Measurements from ENCODE around the gene RHEB.

Gene RHEB

GRCh38 chr7:151503902-151504714 is 15.6 kb downstream of the RHEB start:
- Histone ChIP-seq H3K4me3 (ENCODE audit: low read depth in 1 of 2, low read length in 2 of 2) (no peak overlapping the region), H3K27me3 (ENCODE audit: insufficient read depth, low read length, poor library complexity) (no peaks in the 10 kb centered on the region), H3K36me3 (ENCODE audit: insufficient read depth, low read length) (peaks cover 7% of the 10 kb centered on the region; the same call in 1 of the 2 replicates), H3K9ac (ENCODE audit: low read depth, low read length) (no peak overlapping the region), H3K79me2 (ENCODE audit: insufficient read depth, low read length) (peaks cover 100% of the 10 kb centered on the region), H3K9me3 (ENCODE audit: insufficient read depth, low read length, severe bottlenecking) (no peaks in the 10 kb centered on the region), H3K4me1 (ENCODE audit: insufficient read depth, low read length) (no peaks in the 10 kb centered on the region), H3K27ac (ENCODE audit: low read length) (no peak overlapping the region), H4K20me1 (ENCODE audit: insufficient read depth, low read length) (peaks cover 97% of the 10 kb centered on the region), H3K4me2 (ENCODE audit: insufficient read depth, low read length) (no peak overlapping the region), H2AFZ (ENCODE audit: low read depth, low read length) (no peak overlapping the region)
- TF ChIP-seq CTCF (IDR thresholded peaks at IDR 0.05; ENCODE audit: borderline replicate concordance, extremely low read depth, low read length, poor library complexity, severe bottlenecking): no peak
- no peak for TF ChIP-seq EZH2 (IDR thresholded peaks at IDR 0.05; ENCODE audit: borderline replicate concordance, low read depth, low read length, severe bottlenecking)
- DNase-seq (no peak), ATAC-seq (ENCODE audit: insufficient read depth, low read depth) (no peak)

GRCh38 chr7:151501676-151502075 is 18.0 kb downstream of the RHEB start:
- no peak overlapping the region for H3K9ac ChIP-seq (ENCODE audit: low read depth, low read length)
- peaks cover 98% of the 10 kb centered on the region for H4K20me1 ChIP-seq (ENCODE audit: insufficient read depth, low read length)
- H3K9me3 ChIP-seq (ENCODE audit: insufficient read depth, low read length, severe bottlenecking): no peaks in the 10 kb centered on the region

GRCh38 chr7:151498495-151498894 is 21.2 kb downstream of the RHEB start:
- DNase-seq (no peak), ATAC-seq (ENCODE audit: insufficient read depth, low read depth) (no peak)
- no peak overlapping the region for H2AFZ ChIP-seq (ENCODE audit: low read depth, low read length)
- peaks cover 100% of the 10 kb centered on the region for H3K79me2 ChIP-seq (ENCODE audit: insufficient read depth, low read length)
- TF ChIP-seq CTCF (IDR thresholded peaks at IDR 0.05; ENCODE audit: borderline replicate concordance, extremely low read depth, low read length, poor library complexity, severe bottlenecking) (no peak), EZH2 (IDR thresholded peaks at IDR 0.05; ENCODE audit: borderline replicate concordance, low read depth, low read length, severe bottlenecking) (no peak)
- H4K20me1 ChIP-seq (ENCODE audit: insufficient read depth, low read length): peaks cover 95% of the 10 kb centered on the region
- no peak overlapping the region for H3K9ac ChIP-seq (ENCODE audit: low read depth, low read length)
- peaks cover 10% of the 10 kb centered on the region; the same call in 1 of the 2 replicates for H3K36me3 ChIP-seq (ENCODE audit: insufficient read depth, low read length)
- H3K27me3 ChIP-seq (ENCODE audit: insufficient read depth, low read length, poor library complexity): no peaks in the 10 kb centered on the region
- no peak overlapping the region for H3K27ac ChIP-seq (ENCODE audit: low read length)
- H3K9me3 ChIP-seq (ENCODE audit: insufficient read depth, low read length, severe bottlenecking): no peaks in the 10 kb centered on the region
- no peaks in the 10 kb centered on the region for H3K4me1 ChIP-seq (ENCODE audit: insufficient read depth, low read length)
- H3K4me3 ChIP-seq (ENCODE audit: low read depth in 1 of 2, low read length in 2 of 2): no peak overlapping the region
- no peak overlapping the region for H3K4me2 ChIP-seq (ENCODE audit: insufficient read depth, low read length)

More at GRCh38 chr7:151501676-151502075, 18.0 kb downstream of the RHEB start:
- Histone ChIP-seq H3K4me3 (ENCODE audit: low read depth in 1 of 2, low read length in 2 of 2) (no peak overlapping the region), H3K27me3 (ENCODE audit: insufficient read depth, low read length, poor library complexity) (no peaks in the 10 kb centered on the region), H3K36me3 (ENCODE audit: insufficient read depth, low read length) (peaks cover 11% of the 10 kb centered on the region), H2AFZ (ENCODE audit: low read depth, low read length) (no peak overlapping the region), H3K27ac (ENCODE audit: low read length) (no peak overlapping the region), H3K4me2 (ENCODE audit: insufficient read depth, low read length) (no peak overlapping the region), H3K79me2 (ENCODE audit: insufficient read depth, low read length) (peaks cover 100% of the 10 kb centered on the region), H3K4me1 (ENCODE audit: insufficient read depth, low read length) (no peaks in the 10 kb centered on the region)
- DNase-seq (no peak), ATAC-seq (ENCODE audit: insufficient read depth, low read depth) (no peak)
- TF ChIP-seq CTCF (IDR thresholded peaks at IDR 0.05; ENCODE audit: borderline replicate concordance, extremely low read depth, low read length, poor library complexity, severe bottlenecking) (no peak), EZH2 (IDR thresholded peaks at IDR 0.05; ENCODE audit: borderline replicate concordance, low read depth, low read length, severe bottlenecking) (no peak)
